Left lung (tissue), 10 donors: Measurements from ENCODE around the gene RAB6B. TPM values are rescaled to one million over a fixed set of nuclear protein-coding genes. Genes with fewer than 3 reads are reported as not detected.

Source experiments
- ATAC-seq: fragments of 200-7000 bp; cut with Tn5 transposase; one replicate; pipeline ENCODE4 v1.9.1; 2020; ENCODE audit warnings: moderate library complexity
- DNase-seq, 4 donors: peaks; one replicate each; pipeline ENCODE4 v3.0.0-alpha.2; 2013 to 2020
- H3K27ac ChIP-seq, 2 donors: fragments of 200-600 bp; sonication (generic) in 1 of 2; one replicate each; pipeline versions ENCODE4 v1.5.0 to v1.8.0; 2020 to 2021
- H3K27me3 ChIP-seq, 2 donors: fragments of 200-600 bp; sonication (generic) in 1 of 2; one replicate each; pipeline versions ENCODE4 v1.5.0 to v1.8.0; 2020 to 2021
- H3K36me3 ChIP-seq, 2 donors: fragments of 200-600 bp; sonication (generic) in 1 of 2; one replicate each; pipeline versions ENCODE4 v1.5.0 to v1.8.0; 2020 to 2021
- H3K4me1 ChIP-seq, 2 donors: fragments of 200-600 bp; one replicate each; pipeline ENCODE4 v1.8.0; 2021
- H3K4me3 ChIP-seq, 2 donors: fragments of 200-600 bp; sonication (generic) in 1 of 2; one replicate each; pipeline versions ENCODE4 v1.5.0 to v1.8.0; 2020 to 2021; ENCODE audit warnings: mild to moderate bottlenecking in 1 of 2
- H3K9me3 ChIP-seq, 2 donors: fragments of 200-600 bp; sonication (generic) in 1 of 2; one replicate each; pipeline versions ENCODE4 v1.5.0 to v1.8.0; 2020 to 2021
- CTCF ChIP-seq, 2 donors: fragments of 200-600 bp; sonication (generic) in 1 of 2; IDR thresholded peaks; one replicate each; pipeline versions ENCODE4 v1.5.0 to v1.8.0; 2021; ENCODE audit warnings: antibody characterized with exemption in 2 of 2
- intact Hi-C, 2 donors: fragments of 100-400 bp; cut with DNase I; formaldehyde crosslinking; loops; one replicate each; pipeline versions ENCODE4 v1.11.2 to v1.14.2; 2022
- polyA plus RNA-seq, 6 donors: library from polyadenylated mRNA; unstranded; fragments of 120-200 nt; gene quantifications; one replicate each; pipeline ENCODE4 v1.2.1, GENCODE V29; 2013; ENCODE audit not compliant: insufficient read length in 6 of 6
- total RNA-seq, 2 donors: library from RNA; stranded (reverse); fragmentation: NEBNext Ultra II Directional; extraction: Animal tissue kit (Norgen Biotek cat#: 25700); gene quantifications; one replicate each; pipeline ENCODE4 v1.2.1, GENCODE V29; 2021
- donor health status: DM: no; HTN: yes; CAD: no.
- donor health status: DM: no; HTN: no; CAD: no.

The RAB6B gene
- total and polyA plus RNA-seq, 8 donors = 3.7 to 11.4 (median 6.1) TPM

GRCh38 chr3:133872161-133872560 lies 23.5 kb downstream of the RAB6B start:
- no peaks in the 10 kb centered on the region for H3K9me3 ChIP-seq
- H3K27ac ChIP-seq = no peak overlapping the region
- H3K4me3 ChIP-seq = no peak overlapping the region
- no peaks in the 10 kb centered on the region for H3K4me1 ChIP-seq
- no peak for TF ChIP-seq CTCF (IDR thresholded peaks at IDR 0.05)
- DNase-seq (no peak), ATAC-seq (no peak)
- intact Hi-C loops = no loop called here
- no peaks in the 10 kb centered on the region for H3K36me3 ChIP-seq
- H3K27me3 ChIP-seq = no peaks in the 10 kb centered on the region

- Histone ChIP-seq H3K27me3 (no peaks in the 10 kb centered on the region), H3K9me3 (no peaks in the 10 kb centered on the region), H3K4me1 (no peaks in the 10 kb centered on the region), H3K4me3 (no peak overlapping the region), H3K36me3 (no peaks in the 10 kb centered on the region), H3K27ac (no peak overlapping the region)
- intact Hi-C loops = no loop called here
- ATAC-seq (no peak), DNase-seq (no peak)
- TF ChIP-seq CTCF (IDR thresholded peaks at IDR 0.05) = no peak
Measured at GRCh38 chr3:133871368-133872090, 24.2 kb downstream of the RAB6B start.

- no peak for ATAC-seq
Measured at GRCh38 chr3:133870822-133871221, 24.9 kb downstream of the RAB6B start.

GRCh38 chr3:133869586-133869985 lies 26.1 kb downstream of the RAB6B start:
- intact Hi-C loops = no loop called here
- ATAC-seq = no peak

More at GRCh38 chr3:133870822-133871221, 24.9 kb downstream of the RAB6B start:
- DNase-seq = no peak
- Histone ChIP-seq H3K9me3 (no peaks in the 10 kb centered on the region), H3K36me3 (no peaks in the 10 kb centered on the region), H3K4me3 (no peak overlapping the region), H3K27ac (no peak overlapping the region), H3K27me3 (no peaks in the 10 kb centered on the region), H3K4me1 (no peaks in the 10 kb centered on the region)
- TF ChIP-seq CTCF (IDR thresholded peaks at IDR 0.05) = no peak
- intact Hi-C loops = no loop called here

More at GRCh38 chr3:133869586-133869985, 26.1 kb downstream of the RAB6B start:
- Histone ChIP-seq H3K27me3 (no peaks in the 10 kb centered on the region), H3K36me3 (no peaks in the 10 kb centered on the region), H3K4me1 (no peaks in the 10 kb centered on the region), H3K4me3 (no peak overlapping the region), H3K27ac (no peak overlapping the region), H3K9me3 (no peaks in the 10 kb centered on the region)
- no peak for DNase-seq
- no peak for TF ChIP-seq CTCF (IDR thresholded peaks at IDR 0.05)
